Activated B cell treated with CpG ODN at 0.5 μM for 24 hours (primary cell): Measurements from ENCODE around the gene TTC32. TPM values are rescaled to one million over a fixed set of nuclear protein-coding genes. Genes with fewer than 3 reads are reported as not detected.

ENCODE experiments used
- ATAC-seq: fragments of 200-7000 bp; cut with Tn5 transposase; one replicate; pipeline ENCODE4 v1.10.0; 2021; ENCODE audit warnings: low read depth, mild to moderate bottlenecking, moderate library complexity
- CTCF ChIA-PET: fragments of 350-600 bp; sonication (Branson Sonifier 250); formaldehyde crosslinking; loops from one replicate; lab custom pipeline; 2021; ENCODE audit warnings: antibody characterized with exemption; lab: Charles Lee
- POLR2A ChIA-PET: fragments of 350-600 bp; sonication (Branson Sonifier 250); formaldehyde crosslinking; loops from one replicate; lab custom pipeline; 2021; ENCODE audit warnings: antibody characterized with exemption; lab: Charles Lee
- DNase-seq: peaks from one replicate; pipeline ENCODE4 v3.0.0; 2022
- H3K27ac Mint-ChIP-seq: one replicate; pipeline ENCODE4 v1.8.0; 2020; ENCODE audit warnings: mixed read lengths
- H3K27me3 Mint-ChIP-seq: one replicate; pipeline ENCODE4 v1.8.0; 2021; ENCODE audit warnings: mixed read lengths
- H3K36me3 Mint-ChIP-seq: one replicate; pipeline ENCODE4 v1.8.0; 2021; ENCODE audit warnings: low read depth, mixed read lengths
- H3K4me1 Mint-ChIP-seq: one replicate; pipeline ENCODE4 v1.8.0; 2021; ENCODE audit warnings: mixed read lengths
- H3K4me3 Mint-ChIP-seq: one replicate; pipeline ENCODE4 v1.8.0; 2020; ENCODE audit warnings: mild to moderate bottlenecking, mixed read lengths
- H3K9me3 Mint-ChIP-seq: one replicate; pipeline ENCODE4 v1.8.0; 2020; ENCODE audit warnings: mixed read lengths
- CTCF ChIP-seq: fragments of 200-600 bp; IDR thresholded peaks from one replicate; pipeline ENCODE4 v1.8.0; 2022; ENCODE audit warnings: antibody characterized with exemption, mild to moderate bottlenecking
- intact Hi-C: fragments of 100-400 bp; cut with micrococcal nuclease; formaldehyde crosslinking; loops from one replicate; pipeline ENCODE4 v1.15.1; 2024
- total RNA-seq: library from RNA; stranded (reverse); gene quantifications from 2 replicates; pipeline ENCODE4 v1.2.3, GENCODE V29; 2022

Gene TTC32
- total RNA-seq, 1 donor from 2014 or later = 22.8 TPM

- Mint-ChIP-seq H3K9me3 (no peaks in the 10 kb centered on the region), H3K36me3 (no peaks in the 10 kb centered on the region), H3K27me3 (peaks cover 10% of the 10 kb centered on the region), H3K4me3 (no peak overlapping the region), H3K27ac (no peak overlapping the region), H3K4me1 (no peaks in the 10 kb centered on the region)
- POLR2A ChIA-PET = no interaction called here
- TF ChIP-seq CTCF = no peak
- intact Hi-C loops = no loop called here
- no peak for ATAC-seq
- DNase-seq = no peak
- CTCF ChIA-PET = interaction anchor here (1.0 kb wide), 1 partner anchor 8 kb away, joined by 3 read pairs; no protein-coding TSS in a partner anchor
Measured at GRCh38 chr2:19854596-19855541, 46.9 kb downstream of the TTC32 start.

GRCh38 chr2:19851116-19851695 is 50.6 kb downstream of the TTC32 start:
- intact Hi-C loops = no loop called here
- H3K4me1 Mint-ChIP-seq = no peaks in the 10 kb centered on the region
- ATAC-seq (no peak), DNase-seq (no peak)
- no peak for TF ChIP-seq CTCF
- no peaks in the 10 kb centered on the region for H3K27me3 Mint-ChIP-seq
- no peak overlapping the region for H3K27ac Mint-ChIP-seq
- no peak overlapping the region for H3K4me3 Mint-ChIP-seq
- POLR2A ChIA-PET = no interaction called here
- CTCF ChIA-PET = no interaction called here
- no peaks in the 10 kb centered on the region for H3K36me3 Mint-ChIP-seq
- peaks cover 2% of the 10 kb centered on the region for H3K9me3 Mint-ChIP-seq

- Mint-ChIP-seq H3K27me3 (no peaks in the 10 kb centered on the region), H3K4me3 (no peak overlapping the region), H3K4me1 (no peaks in the 10 kb centered on the region), H3K9me3 (peaks cover 2% of the 10 kb centered on the region), H3K36me3 (no peaks in the 10 kb centered on the region), H3K27ac (no peak overlapping the region)
- ChIA-PET POLR2A (no interaction called here), CTCF (no interaction called here)
- intact Hi-C loops = no loop called here
- ATAC-seq = no peak
- no peak for DNase-seq
- TF ChIP-seq CTCF = no peak
Measured at GRCh38 chr2:19850056-19851050, 51.4 kb downstream of the TTC32 start.

- intact Hi-C loops = no loop called here
- H3K27me3 Mint-ChIP-seq = peaks cover 4% of the 10 kb centered on the region
- no peak for TF ChIP-seq CTCF
- ATAC-seq (no peak), DNase-seq (no peak)
- no peaks in the 10 kb centered on the region for H3K4me1 Mint-ChIP-seq
- ChIA-PET CTCF (no interaction called here), POLR2A (no interaction called here)
- peaks cover 2% of the 10 kb centered on the region for H3K9me3 Mint-ChIP-seq
- H3K4me3 Mint-ChIP-seq = no peak overlapping the region
- H3K27ac Mint-ChIP-seq = no peak overlapping the region
- H3K36me3 Mint-ChIP-seq = no peaks in the 10 kb centered on the region
Measured at GRCh38 chr2:19848952-19849351, 52.8 kb downstream of the TTC32 start.
